PC-3 (cell line): Measurements from ENCODE around the gene MICOS13. TPM values are rescaled to one million over a fixed set of nuclear protein-coding genes. Genes with fewer than 3 reads are reported as not detected.

Source experiments
- ATAC-seq: fragments of 200-7000 bp; cut with Tn5 transposase; 2 replicates; pipeline ENCODE4 v1.9.1; 2020; ENCODE audit warnings: mild to moderate bottlenecking, moderate library complexity
- Bru-seq: library from RNA; stranded (reverse); fragments of 400-500 nt; gene quantifications from one replicate; lab custom pipeline; 2021; lab: Mats Ljungman, UMichigan
- BruChase-seq, 2 experiments: library from RNA; stranded (reverse); fragments of 400-500 nt; gene quantifications; one replicate each; lab custom pipeline; 2021; lab: Mats Ljungman, UMichigan
- BruUV-seq: library from RNA; stranded (reverse); fragments of 400-500 nt; replicated peaks from 2 replicates; lab custom pipeline; 2021; lab: Mats Ljungman, UMichigan
- CTCF ChIA-PET: fragments of 300-600 bp; sonication (Branson Sonifier 250); formaldehyde crosslinking; loops from one replicate; lab custom pipeline; 2022; ENCODE audit warnings: antibody characterized with exemption; lab: Charles Lee
- POLR2A ChIA-PET: fragments of 300-600 bp; sonication (Branson Sonifier 250); formaldehyde crosslinking; loops from one replicate; lab custom pipeline; 2022; ENCODE audit warnings: antibody characterized with exemption; ENCODE audit not compliant: unreplicated experiment; lab: Charles Lee
- DNase-seq: peaks from one replicate; pipeline ENCODE4 v3.0.0-alpha.2; 2015
- H2AFZ ChIP-seq: fragments of 300-600 bp; sonication (generic); 2 replicates; pipeline ENCODE4 v1.6.0; 2016; ENCODE audit warnings: antibody characterized with exemption, low read length
- H3F3A ChIP-seq: fragments of 300-600 bp; sonication (generic); one replicate; pipeline ENCODE4 v1.6.0; 2017; ENCODE audit warnings: antibody characterized with exemption, low read length, control low read depth, mild to moderate bottlenecking; ENCODE audit not compliant: unreplicated experiment
- H3K27ac ChIP-seq: fragments of 300-600 bp; sonication (generic); 2 replicates; pipeline ENCODE4 v1.5.1; 2016; ENCODE audit warnings: mild to moderate bottlenecking, low read length
- H3K27me3 ChIP-seq: fragments of 300-600 bp; sonication (generic); 2 replicates; pipeline ENCODE4 v1.6.1; 2016; ENCODE audit warnings: low read length, mixed read lengths
- H3K36me3 ChIP-seq: fragments of 300-600 bp; sonication (generic); 2 replicates; pipeline ENCODE4 v1.6.1; 2016; ENCODE audit warnings: low read depth, mixed run types, low read length, mixed read lengths
- H3K4me1 ChIP-seq: fragments of 300-600 bp; sonication (generic); 2 replicates; pipeline ENCODE4 v1.5.1; 2016; ENCODE audit warnings: low read length; ENCODE audit not compliant: insufficient read depth
- H3K4me2 ChIP-seq: fragments of 300-600 bp; sonication (generic); 2 replicates; pipeline ENCODE4 v1.6.0; 2016; ENCODE audit warnings: low read length
- H3K4me3 ChIP-seq: fragments of 300-600 bp; sonication (generic); 2 replicates; pipeline ENCODE4 v1.5.1; 2016; ENCODE audit warnings: mild to moderate bottlenecking, low read length, mixed read lengths
- H3K79me2 ChIP-seq: fragments of 300-600 bp; sonication (generic); 2 replicates; pipeline ENCODE4 v1.6.1; 2017; ENCODE audit warnings: low read length, mixed read lengths
- H3K9ac ChIP-seq: fragments of 300-600 bp; sonication (generic); 2 replicates; pipeline ENCODE4 v1.6.0; 2016; ENCODE audit warnings: mild to moderate bottlenecking, low read length
- H3K9me2 ChIP-seq: fragments of 300-600 bp; sonication (generic); replicated peaks from 2 replicates; pipeline ENCODE4 v1.6.1; 2016; ENCODE audit warnings: mixed run types, low read length, mixed read lengths
- H3K9me3 ChIP-seq: fragments of 300-600 bp; sonication (generic); 2 replicates; pipeline ENCODE4 v1.6.1; 2016; ENCODE audit warnings: low read length, mixed read lengths
- H4K20me1 ChIP-seq: fragments of 300-600 bp; sonication (generic); 2 replicates; pipeline ENCODE4 v1.6.1; 2016; ENCODE audit warnings: low read length, mixed read lengths
- EZH2 ChIP-seq: fragments of 300-600 bp; sonication (generic); IDR thresholded peaks from one replicate; pipeline ENCODE4 v1.6.1; 2017; ENCODE audit warnings: antibody characterized with exemption, mild to moderate bottlenecking, low read length; ENCODE audit not compliant: unreplicated experiment
- EZH2phosphoT487 ChIP-seq: fragments of 300-600 bp; sonication (generic); IDR thresholded peaks from 2 replicates; pipeline ENCODE4 v1.6.1; 2018; ENCODE audit warnings: mild to moderate bottlenecking, antibody characterized with exemption, low read length, borderline replicate concordance
- intact Hi-C: fragments of 100-400 bp; cut with micrococcal nuclease; formaldehyde crosslinking; loops from 2 replicates; pipeline ENCODE4 v1.9.0; 2023
- long read RNA-seq: library from polyadenylated mRNA; unstranded; transcript quantifications from one replicate; pipeline ENCODE4 v2.0.0, GENCODE V29; 2021; ENCODE audit not compliant: unreplicated experiment
- total RNA-seq: library from RNA; depleted of rRNA; stranded (reverse); fragments of >200 nt; gene quantifications from 2 replicates; pipeline ENCODE4 v1.2.3, GENCODE V29; 2014; rRNA removed
- TF ChIP-seq, protein P1 (sequence below): fragments of 300-600 bp; sonication (generic); conservative IDR thresholded peaks from 2 replicates; pipeline ENCODE4 v1.5.1; 2017; ENCODE audit warnings: antibody characterized with exemption, low read depth, mild to moderate bottlenecking, low read length

The MICOS13 gene, protein sequence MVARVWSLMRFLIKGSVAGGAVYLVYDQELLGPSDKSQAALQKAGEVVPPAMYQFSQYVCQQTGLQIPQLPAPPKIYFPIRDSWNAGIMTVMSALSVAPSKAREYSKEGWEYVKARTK
- total RNA-seq (331 and 456 TPM in 2 replicates), Bru-seq, nascent RNA (percentile 91 among the genes with signal in this experiment), BruChase-seq, experiment 1, labeled RNA remaining after a 6-hour chase (percentile 84 among the genes with signal in this experiment), BruChase-seq, experiment 2, labeled RNA remaining after a 2-hour chase (percentile 79 among the genes with signal in this experiment)
- long read RNA-seq, transcript C19orf70-201 (4 exons, 896 nt), result major isoform, 91 of 111 reads
- long read RNA-seq, partial matches to known transcripts, result 10 of 111 reads
- long read RNA-seq, other reads (novel, unspliced or antisense), result 6 of 111 reads

DNA sequence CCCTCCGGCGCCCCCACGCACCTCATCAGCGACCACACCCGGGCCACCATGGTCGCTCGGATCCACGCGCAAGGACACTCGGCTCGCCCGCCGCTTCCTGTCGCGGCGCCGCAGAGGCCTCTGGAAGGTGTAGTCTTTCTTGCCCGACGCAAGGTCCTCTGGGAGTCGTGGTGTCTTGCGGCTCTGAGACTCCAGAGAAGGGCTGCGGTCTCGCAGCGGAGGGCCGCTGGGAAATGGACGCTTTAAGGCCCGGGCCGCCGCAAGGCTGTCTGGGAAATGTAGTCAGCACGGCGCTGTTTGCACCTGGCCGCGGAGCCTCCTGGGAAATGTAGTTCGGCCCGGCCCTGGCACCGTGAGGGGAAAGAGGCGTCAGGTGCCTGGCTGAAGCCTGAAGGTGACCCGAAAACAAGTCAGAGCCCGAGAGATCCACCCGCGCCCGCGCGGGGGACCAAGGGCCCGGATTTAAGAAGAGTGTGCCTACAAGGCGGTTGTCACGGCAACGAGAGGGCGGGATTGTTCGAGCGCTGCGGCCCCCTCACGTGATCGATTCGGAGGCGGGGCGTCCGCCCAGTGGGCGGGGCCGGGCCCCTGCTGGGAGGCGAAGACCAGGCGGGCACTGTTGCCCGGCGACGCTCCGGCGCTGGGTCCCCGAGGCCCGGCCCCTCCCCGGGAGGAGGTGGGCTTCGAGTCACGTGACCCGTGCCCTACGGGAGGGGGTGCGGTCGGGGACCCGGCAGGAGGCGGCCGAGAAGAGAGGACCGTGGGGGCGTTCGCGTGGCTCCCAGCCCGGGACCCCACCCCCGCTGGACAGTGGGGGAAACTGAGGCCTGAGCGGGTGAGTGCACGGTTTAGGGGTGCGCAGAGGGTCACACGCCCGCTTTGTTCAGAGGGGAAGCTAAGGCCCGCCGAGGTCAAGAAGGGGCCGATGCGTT is at the start of gene MICOS13, which contains the start of gene HSD11B1L:
Gene MICOS13, minus strand, starts transcription at position 80 of the 932 bp plus-strand sequence. Its CDS starts 30 bp downstream, at position 50.
Gene HSD11B1L, plus strand, starts transcription at position 591 of the 932 bp plus-strand sequence. CDS start 3,806 bp downstream, outside the sequence.
- Histone ChIP-seq H4K20me1 (no peaks in the 10 kb centered on the region), H3K4me2 (peak within 1 kb of the TSS; percentile 92), H3F3A (no peaks in the 10 kb centered on the region), H3K9ac (peak within 1 kb of the TSS; percentile 88), H3K27me3 (no peaks in the 10 kb centered on the region), H3K27ac (peak within 1 kb of the TSS; percentile 32), H3K4me3 (peak within 1 kb of the TSS; percentile 79), H3K4me1 (peaks cover 8% of the 10 kb centered on the region; the same call in 1 of the 2 replicates), H2AFZ (peak within 1 kb of the TSS; percentile 83), H3K79me2 (peaks cover 13% of the 10 kb centered on the region), H3K36me3 (no peaks in the 10 kb centered on the region), H3K9me3 (no peaks in the 10 kb centered on the region), H3K9me2 (no peaks in the 10 kb centered on the region)
- TF ChIP-seq, protein P1, sequence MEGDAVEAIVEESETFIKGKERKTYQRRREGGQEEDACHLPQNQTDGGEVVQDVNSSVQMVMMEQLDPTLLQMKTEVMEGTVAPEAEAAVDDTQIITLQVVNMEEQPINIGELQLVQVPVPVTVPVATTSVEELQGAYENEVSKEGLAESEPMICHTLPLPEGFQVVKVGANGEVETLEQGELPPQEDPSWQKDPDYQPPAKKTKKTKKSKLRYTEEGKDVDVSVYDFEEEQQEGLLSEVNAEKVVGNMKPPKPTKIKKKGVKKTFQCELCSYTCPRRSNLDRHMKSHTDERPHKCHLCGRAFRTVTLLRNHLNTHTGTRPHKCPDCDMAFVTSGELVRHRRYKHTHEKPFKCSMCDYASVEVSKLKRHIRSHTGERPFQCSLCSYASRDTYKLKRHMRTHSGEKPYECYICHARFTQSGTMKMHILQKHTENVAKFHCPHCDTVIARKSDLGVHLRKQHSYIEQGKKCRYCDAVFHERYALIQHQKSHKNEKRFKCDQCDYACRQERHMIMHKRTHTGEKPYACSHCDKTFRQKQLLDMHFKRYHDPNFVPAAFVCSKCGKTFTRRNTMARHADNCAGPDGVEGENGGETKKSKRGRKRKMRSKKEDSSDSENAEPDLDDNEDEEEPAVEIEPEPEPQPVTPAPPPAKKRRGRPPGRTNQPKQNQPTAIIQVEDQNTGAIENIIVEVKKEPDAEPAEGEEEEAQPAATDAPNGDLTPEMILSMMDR, result no peak
- TF ChIP-seq EZH2phosphoT487 (no peak), EZH2 (no peak)
- DNase-seq (peak; percentile 99), ATAC-seq (peak; percentile 98)
- CTCF ChIA-PET, result no interaction called here
- intact Hi-C loops, result loop anchor here (10.0 kb wide), 2 partner anchors 114 to 1854 kb away; partner anchors contain the start of genes DUS3L and PNPLA6
- BruUV-seq, result no TSS peak
- POLR2A ChIA-PET, result no interaction called here

DNA sequence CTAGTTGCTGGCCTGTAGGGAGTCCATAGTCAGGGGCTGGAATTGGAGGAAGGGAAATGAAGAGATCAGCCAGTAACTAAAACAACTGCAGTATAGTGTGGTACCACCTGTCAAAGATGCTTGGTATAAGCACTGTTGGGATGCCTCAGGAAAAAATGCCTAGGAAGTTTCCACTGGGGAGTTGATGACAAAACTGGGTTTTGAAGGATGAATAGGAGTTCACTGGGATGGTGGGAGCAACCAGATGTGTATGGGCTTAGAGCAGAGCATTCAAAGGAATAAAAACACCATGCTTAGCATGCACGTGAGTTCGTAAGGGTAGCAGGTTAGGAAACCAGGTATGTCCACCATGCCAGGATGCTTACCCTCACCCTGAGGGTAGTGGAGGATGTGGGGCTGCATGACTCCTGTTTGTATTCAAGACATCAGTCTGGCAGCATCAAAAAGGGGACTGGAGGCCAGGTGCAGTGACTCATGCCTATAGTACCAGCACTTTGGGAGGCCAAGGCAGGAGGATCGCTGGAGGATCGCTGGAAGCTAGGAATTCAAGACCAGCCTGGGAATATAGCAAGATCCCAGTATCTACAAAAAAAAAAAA is 47.2 kb upstream of the MICOS13 start:
- Histone ChIP-seq H3K27me3 (no peaks in the 10 kb centered on the region), H3K9ac (no peak overlapping the region), H3K9me3 (peaks cover 7% of the 10 kb centered on the region), H3F3A (no peaks in the 10 kb centered on the region), H4K20me1 (no peaks in the 10 kb centered on the region), H3K36me3 (0 out of 2 replicates have a peak, but pooled peaks cover 4% of the 10 kb centered on the region), H3K79me2 (no peaks in the 10 kb centered on the region), H2AFZ (no peak overlapping the region), H3K4me2 (no peak overlapping the region), H3K4me3 (no peak overlapping the region), H3K9me2 (no peaks in the 10 kb centered on the region), H3K27ac (no peak overlapping the region), H3K4me1 (no peaks in the 10 kb centered on the region)
- intact Hi-C loops, result no loop called here
- DNase-seq (no peak), ATAC-seq (no peak)
- ChIA-PET POLR2A (no interaction called here), CTCF (no interaction called here)
- TF ChIP-seq, protein P1, result no peak
- no peak for TF ChIP-seq EZH2phosphoT487
- TF ChIP-seq EZH2, result no peak
- BruUV-seq, result no TSS peak
